GM21737 (cell line): ENCODE measurements around the gene SLC14A1.

Experiments
- ATAC-seq: cut with Tn5 transposase; IDR thresholded peaks from one replicate; pipeline ENCODE4 v1.9.1; 2021; ENCODE audit warnings: mild to moderate bottlenecking, moderate library complexity; ENCODE audit not compliant: unreplicated experiment

The SLC14A1 gene

DNA sequence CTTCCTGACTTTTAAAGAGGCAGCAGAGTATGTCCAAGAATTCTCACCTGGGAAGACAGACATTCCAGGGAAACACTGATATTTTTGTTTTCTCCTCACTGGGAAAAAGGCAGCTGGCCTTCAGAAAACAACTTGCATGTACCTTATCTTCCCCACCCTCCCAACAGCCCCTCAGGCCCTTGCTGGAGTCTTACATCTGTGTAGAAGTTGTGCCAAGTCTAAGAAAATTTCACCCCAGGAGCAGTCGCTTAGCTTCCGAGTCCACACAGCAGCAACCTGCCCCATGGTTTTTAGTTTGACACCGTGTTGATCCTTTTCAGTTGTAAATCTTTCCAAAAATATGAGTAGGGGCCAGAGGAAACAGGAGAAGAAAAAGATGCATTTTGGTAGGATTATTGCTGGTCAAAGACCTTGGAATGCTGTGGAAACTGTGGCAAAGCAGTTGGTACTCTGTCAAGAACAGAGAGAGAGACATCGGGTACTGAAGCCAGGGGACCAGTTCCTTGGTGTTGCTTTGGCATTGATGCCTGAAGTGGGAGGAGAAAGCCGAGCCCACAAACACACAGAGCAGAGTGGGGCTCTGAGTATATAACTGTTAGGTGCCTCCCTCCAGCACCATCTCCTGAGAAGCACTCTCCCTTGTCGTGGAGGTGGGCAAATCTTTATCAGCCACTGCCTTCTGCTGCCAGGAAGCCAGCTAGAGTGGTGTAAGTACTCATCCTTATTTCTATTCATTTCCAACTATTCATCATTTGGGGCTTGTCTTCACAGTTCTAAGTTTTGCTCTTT lies at the start of gene SLC14A1:
SLC14A1 (plus strand) TSS at position 615 of the 789 bp plus-strand sequence. CDS start 6,140 bp downstream, outside the sequence.
- no peak for ATAC-seq

DNA sequence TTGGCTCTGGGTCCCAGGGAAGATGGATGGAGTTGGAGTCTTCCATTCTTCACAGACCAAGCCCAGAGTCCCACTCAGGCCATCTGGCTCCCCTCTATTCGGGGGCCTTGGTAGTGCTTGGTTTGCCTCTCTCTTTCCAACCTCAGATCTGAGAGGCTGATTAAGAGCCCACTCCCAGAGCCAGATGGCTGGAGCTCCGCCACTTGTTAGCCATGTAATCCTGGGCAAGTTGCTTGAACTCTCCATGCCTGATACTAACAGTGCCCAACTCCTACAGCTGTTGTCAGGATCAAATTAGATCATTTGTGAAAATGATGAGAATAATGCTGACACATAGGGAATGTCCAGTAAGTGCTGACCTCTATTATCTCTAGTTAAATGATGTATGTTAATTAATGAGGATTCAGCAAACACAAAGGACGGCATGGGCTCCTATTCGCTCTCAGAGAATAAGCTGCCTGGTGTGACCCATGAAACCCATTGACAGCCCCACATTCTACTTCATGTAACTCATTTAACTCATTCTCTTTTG lies 46.6 kb upstream of the SLC14A1 start:
- no peak for ATAC-seq

DNA sequence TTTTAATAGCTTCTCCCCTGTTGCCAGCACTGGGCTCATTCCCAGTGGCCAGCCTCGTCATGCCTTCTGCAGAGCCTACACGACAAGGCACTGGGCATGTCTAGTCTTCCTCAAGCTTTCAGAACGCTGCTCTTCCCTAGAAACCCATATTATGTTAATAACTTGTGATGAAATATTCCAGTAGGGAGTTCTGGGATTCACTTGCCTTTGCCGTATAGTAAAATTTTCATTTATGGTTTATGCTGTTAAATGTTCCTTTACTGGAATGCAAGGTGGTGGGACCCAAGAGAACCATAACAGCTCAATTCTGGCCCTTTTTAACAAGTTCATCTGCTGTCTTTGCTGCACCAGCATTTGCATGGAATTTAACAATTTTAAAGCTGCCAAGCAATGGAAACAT lies 45.5 kb upstream of the SLC14A1 start:
- ATAC-seq: no peak

DNA sequence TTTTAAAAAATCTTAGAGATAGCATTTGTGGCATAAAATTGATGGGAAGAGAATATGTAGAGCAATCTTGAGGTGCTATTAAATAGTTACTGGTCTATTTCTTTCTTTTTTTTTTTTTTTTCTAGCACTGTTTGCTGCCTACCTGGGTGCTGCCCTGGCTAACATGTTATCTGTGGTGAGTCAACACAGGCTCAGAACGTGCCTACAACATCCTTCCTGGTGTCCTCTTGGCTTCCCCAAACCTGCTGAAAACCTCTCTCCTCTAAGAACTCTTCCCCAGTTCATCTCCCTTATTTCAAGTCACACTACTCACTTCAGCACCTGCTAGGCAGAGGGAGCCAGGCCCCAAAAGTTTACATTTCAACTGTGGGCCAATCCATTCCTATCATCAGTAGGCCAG lies 45.1 kb upstream of the SLC14A1 start:
- no peak for ATAC-seq

DNA sequence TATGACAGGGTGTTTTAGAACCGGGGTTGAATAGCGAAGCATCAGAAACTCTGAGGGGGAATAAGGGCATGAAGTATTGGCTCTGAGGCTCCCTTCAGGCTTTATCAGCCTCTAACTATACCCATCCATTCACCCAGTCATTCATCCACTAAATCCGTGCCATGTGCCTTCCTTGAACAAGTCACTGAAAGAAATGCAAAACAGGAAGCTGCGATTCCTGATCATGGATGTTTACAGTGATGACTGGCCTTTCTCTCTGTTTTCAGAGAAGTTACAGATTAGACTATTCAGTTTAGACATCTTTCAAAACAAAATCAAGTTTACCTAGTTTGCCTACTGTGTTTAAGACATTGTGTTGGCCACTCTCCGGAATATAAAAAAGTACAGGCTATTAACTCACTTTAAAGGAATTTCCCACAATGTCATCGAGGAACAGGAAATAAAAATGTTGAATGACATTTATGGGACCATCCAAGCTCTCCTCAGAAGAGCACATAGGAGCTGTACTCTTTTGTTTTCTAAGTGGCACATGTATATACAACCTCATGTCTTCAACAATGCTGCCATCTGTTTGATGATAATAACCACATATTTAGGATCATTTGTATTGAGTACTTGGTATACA lies 43.8 kb upstream of the SLC14A1 start:
- no peak for ATAC-seq

DNA sequence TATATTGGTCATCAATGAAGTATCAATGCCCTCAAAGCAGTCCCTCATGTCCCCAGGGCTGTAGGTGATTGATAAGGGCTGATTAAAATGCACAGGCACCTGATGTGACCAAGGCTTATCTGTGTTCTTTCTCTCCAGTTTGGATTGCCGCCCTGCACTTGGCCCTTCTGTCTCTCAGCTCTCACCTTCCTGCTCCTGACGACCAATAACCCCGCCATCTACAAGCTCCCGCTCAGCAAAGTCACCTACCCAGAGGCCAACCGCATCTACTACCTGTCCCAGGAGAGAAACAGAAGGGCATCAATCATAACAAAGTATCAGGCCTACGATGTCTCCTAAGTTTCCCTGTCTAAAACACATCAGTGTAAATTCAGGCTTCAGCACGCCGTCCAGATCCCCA lies 41.8 kb upstream of the SLC14A1 start:
- ATAC-seq: no peak

DNA sequence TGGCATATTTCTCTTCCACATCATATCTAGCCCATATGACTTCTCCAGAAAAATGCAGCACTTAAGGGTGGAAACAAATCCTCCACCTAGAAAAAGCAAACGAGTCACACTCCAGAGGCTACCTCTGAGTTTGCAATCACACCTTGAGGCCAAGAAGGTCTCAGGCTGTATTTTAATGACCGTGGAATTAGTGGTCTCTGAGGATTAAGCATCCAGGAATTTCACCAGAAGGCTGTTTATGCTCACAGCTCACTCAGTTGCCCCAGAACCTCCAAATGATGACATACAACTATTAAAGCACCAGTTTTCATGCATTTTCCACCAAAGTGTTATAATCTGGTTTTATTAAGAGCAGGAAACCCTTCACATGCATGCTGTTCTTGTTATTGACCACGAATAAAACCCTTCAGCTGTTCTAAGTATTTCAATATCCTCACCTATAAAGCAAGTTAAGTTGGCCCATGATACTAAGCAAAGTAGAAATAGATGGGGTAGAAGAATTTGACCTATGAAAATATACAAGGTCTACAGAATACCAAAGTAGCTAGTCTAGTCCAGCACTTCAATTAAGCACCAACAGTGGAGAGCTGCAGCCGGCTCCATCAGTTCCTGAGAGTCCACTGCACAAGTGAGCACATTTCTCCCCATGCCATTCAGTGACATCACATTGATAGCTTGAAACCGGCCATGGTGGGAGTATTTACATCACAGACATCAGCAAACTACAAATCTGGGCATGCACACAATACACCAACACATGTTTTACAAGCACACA lies 39.5 kb upstream of the SLC14A1 start:
- no peak for ATAC-seq

DNA sequence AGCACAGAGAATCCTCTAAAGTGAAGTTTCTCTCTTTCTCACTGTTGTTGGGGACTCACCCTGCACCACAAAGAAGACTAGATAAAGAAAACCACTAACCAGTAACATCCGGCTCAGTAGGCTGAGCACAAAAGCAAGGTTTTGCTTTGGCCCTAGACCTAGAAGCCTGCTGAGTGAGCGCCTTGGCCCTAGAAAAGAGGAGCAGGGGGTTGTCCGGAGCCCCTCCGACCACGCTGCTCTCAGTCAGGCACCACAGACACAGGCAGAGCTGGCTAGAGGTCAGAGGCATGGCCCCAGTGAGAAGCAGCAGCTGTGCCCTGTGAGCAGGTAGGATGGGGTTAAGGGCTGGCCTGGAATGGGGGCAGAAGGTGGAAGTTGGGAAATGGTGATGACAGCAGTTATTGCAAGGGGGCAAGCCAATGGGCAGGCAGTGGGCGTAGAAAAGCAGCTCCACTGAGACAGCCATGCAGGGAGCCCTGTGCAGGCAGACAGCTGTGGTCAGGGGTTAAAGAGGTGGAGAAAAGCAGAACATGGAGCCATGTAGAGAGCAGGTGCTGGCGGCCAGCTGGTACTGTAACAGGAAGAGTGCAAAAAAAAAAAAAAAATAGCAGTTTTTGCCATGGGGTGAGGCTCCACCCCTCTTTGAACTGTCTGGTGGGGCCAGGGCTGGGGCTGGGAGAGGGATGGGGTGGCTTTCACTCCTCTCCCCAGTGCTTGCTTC lies 36.9 kb upstream of the SLC14A1 start:
- ATAC-seq: peak; percentile 77

DNA sequence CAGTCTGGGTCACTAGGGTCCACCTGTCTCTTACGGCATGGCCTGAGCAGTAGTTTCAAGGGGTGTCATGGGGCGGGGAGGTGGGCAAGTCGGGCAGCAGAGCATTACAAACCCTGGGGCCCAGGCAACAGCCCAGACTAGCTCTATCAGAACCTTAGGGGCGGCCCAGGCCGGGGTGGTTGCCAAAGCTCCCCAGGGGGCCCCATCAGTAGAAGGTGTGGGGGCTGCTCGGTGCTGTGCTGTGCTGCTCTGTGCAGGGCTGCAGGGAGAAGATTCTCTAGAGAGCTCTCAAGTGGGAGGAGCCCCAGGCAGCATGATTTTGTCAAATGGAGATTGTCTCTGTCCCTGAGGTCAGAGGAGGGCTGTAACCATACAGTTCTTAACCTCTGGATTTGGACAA lies 36.4 kb upstream of the SLC14A1 start:
- peak; percentile 36 for ATAC-seq

DNA sequence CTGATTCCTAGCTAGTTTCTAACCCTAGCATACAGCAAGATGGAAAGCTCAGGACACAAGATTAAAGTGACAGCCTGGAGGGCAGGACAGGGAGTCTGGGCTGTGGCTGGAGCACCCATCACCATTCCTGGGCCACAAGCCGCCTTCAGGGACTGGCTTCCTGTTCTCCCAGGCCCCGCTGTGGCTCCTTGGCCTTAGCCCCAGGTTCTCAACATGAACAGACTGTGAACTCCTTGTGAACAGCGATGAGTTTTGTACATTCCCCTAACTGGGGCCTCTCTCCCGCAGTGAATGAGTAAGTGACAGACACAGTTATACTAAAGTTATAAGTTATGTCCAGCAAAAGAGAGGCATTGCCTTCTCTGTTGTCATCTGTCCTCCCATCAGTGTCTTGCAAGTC lies 35.9 kb upstream of the SLC14A1 start:
- no peak for ATAC-seq

DNA sequence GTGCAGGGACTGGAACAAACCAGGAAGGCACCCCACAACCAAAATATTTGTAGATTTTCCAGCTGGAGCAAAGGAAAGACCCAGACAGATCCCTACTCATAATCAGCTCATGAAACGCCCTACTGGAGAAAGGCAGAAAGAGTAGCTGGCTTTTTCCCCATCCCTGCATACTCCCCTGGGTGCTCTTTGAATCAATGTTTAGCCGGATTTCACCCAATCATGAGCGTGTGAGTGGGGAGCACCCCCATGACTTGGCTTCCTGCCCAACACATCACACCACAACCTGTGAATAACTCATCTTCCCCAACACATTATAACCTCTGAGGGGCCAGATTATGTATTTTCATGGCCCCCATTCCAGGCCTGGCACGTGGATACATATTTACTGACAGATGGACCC lies 35.1 kb upstream of the SLC14A1 start:
- ATAC-seq: no peak

DNA sequence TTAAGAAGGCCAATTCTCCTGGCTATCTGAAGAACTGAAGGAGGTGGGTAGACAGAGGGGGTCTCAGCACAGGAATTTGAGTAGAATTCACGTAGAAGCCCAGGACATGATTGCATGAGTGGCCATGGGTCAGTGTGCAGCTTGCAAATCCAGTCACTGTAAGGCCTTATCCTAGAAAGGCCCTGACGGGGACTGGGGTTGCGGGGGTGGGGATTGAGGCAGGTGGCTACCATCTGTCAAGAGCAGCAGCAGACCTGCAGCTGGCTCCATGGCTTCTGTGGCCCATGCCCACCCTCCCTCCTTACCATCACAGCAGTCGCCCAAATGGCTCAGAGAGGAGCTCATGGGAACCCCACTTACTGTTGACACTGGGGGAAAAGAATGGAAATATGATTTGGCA lies 34.6 kb upstream of the SLC14A1 start:
- no peak for ATAC-seq

DNA sequence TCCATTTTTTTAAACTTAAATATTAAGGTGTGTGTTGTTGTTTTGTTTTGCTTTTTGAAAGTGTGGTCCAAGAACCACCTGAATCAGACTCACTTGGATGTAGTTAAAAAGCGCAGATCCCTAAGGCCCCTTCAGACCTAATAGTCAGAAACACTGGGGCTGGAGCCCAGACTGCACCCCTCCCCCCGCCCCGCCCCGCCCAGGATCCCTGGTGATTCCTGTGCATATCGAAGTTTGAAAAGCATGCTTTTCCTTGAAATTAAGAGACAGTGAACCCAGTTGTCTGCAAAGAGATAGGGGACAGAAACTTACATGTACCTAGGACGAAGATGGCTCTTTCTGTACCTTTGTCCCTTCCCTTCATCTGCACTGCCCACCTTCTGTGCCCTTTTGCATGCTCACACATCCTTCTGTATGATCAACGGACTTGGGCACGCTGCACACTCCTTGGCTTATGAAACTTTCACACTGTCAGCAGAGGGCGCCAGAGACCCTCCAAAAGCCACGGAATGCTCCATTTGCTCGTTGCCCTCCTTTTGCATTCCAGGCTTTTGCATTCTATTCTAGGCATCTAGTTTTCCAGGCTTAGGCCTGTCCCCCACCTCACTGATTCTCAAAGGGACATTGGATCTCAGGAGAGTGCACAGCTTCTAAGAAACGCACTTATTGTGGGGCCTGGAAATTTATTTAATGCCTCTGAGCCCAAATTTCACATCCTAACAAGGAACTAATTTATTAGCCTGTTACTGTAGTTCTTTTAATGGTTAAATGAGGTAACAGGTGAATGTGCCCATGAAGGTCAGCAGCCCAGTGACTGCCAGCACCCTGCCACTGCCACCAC lies 32.8 kb upstream of the SLC14A1 start:
- no peak for ATAC-seq

DNA sequence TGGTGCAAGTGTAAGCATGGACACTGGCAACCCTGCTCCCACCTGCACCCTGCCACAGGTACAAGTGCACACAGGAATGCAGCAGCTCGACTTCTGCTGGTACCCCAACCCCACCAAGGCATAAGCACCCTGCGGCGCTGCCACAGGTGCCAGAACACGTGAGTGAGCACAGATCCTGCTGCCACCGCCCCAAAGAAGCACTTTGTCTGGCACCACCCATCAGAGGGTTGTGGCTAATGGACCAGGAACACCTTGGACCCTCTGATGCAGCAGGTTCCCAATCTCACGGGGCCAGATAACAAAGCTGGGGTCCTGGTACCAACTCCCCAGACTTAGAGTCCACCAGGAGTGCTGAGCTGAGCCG lies 32.2 kb upstream of the SLC14A1 start:
- no peak for ATAC-seq

DNA sequence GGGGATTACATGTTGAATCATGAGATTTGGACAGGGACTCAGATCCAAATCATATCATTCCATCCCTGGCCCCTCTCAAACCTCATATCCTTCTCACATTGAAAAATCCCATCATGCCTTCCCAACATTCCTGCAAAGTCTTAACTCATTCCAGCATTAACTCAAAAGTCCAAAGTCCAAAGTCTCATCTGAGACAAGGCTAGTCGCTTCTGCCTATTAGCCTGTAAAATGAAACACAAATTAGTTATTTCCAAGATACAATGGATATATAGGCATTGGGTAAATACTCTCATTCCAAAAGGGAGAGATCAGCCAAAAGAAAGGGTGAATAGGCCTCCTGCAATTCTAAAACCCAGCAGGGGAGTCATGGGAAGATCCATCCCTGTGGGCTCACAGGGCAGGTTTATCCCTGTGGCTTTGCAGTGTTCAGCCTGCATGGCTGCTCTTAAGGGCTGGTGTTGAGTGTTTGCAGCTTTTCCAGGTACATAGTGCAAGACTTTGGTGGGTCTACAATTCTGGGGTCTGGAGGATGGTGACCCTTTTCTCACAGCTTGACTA lies 21.2 kb upstream of the SLC14A1 start:
- ATAC-seq: no peak

DNA sequence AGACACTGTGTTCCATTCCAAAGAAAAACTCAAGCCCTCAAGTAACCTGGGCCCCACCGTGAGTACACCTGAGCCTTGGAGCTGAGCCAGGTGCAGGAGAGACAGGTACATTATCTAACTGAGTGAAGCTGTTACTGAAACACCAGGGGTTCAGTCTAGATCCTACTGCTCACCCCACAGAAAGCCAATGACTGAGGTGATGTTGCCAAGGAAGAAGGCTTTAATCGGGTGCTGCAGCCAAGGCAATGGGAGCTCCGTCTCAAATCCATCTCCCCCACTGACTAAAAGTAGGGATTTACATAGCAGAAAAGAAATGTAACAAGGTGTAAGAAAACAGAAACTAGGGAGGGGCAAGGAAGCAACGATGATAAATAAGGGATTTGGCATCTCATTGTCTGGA lies 15.2 kb upstream of the SLC14A1 start:
- no peak for ATAC-seq

DNA sequence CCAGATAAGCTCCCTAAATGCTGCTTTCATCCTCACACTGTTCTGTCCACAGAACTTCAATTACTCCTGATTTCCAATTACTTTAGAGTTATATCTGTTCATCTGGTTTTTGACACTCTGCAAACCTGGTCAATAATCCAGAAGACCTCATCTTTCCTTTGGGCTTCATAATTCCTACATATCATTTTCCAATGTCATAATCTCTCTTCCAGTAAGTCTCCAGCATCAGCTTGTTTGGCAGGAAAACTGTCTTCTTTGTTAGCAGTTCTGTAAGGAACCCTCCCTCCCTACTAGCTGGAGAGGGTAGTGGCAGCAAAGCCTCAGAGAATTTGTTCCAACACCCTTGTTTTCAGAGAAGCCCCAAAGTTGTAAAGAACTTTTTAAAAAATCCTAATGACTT lies 11.9 kb upstream of the SLC14A1 start:
- ATAC-seq: no peak

DNA sequence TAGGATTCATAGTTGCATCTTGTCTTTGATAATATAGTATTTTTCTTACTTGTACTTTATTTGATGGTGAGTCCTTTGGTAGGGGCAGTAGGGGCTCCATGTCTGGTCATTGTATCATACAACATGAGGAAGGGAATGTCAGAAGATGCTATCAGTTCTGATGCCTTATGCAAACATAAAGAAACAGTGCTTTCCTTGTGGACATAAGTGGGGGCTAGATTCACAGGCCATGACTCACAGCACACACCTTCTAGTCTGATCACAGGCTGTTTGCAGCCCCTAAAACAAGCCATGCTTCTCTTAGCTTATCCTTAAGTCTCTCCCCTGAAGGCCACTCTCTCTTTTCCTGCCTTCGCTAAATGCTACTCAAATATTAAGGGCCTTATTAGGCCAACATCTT lies 10.7 kb upstream of the SLC14A1 start:
- no peak for ATAC-seq

DNA sequence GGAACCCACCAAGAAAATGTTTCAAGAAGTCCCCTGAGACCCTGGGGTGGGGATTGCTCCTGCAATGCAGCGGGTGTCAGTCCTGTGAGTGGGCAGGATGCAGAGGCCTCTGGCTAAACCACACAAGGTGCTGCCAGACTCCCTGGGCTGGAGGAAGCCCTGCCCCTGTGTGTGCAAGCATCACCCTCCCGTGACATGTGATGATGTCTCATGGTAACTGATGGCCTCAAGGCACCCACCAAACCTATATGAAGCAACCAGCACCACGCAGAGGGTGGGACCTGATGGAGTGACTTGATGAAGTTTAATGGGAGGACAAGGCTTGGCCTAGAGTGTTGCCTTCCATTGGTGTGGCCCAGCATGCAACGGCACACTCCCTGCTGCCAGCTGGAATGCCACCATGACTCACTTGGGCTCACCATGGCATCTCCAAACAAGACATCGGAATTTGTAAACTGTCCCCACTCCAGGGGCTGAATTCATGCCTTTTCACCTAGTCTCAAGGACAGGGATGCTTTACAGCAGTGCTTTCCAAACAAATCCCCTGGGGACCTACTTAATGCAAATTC lies 8.7 kb upstream of the SLC14A1 start:
- no peak for ATAC-seq

DNA sequence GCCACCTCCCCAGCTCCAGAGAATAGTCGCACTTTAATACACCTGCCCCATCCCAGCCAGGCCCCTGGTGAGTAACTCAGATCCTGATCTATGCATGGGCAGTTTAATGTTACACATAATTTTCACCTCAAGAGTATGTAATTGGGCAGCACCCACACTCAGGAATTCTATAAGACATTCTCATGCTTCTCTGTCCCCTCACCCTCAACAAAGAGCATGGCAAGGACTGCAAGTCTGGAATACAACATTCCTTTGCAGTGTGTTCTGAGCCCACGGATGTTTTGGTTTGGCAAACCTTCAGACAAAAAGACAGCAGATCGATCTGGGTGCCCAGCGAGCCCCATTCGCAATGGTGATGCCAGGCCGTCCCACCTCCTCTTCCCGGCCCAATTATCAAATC lies 4.9 kb upstream of the SLC14A1 start:
- ATAC-seq: no peak
